Chondrocyte (in vitro differentiated cells): ENCODE results near the gene COL7A1. TPM values are rescaled to one million over a fixed set of nuclear protein-coding genes. Genes with fewer than 3 reads are reported as not detected.

Source experiments
- DNase-seq: peaks from one replicate; pipeline ENCODE4 v3.0.0; 2021; ENCODE audit warnings: mixed read lengths, low spot score
- H3K27ac Mint-ChIP-seq: one replicate; pipeline ENCODE4 v1.8.0; 2021; ENCODE audit warnings: mild to moderate bottlenecking, moderate library complexity, mixed read lengths; ENCODE audit not compliant: unreplicated experiment
- H3K27me3 Mint-ChIP-seq: 2 replicates; pipeline ENCODE4 v1.8.0; 2021; ENCODE audit warnings: low read depth, mixed read lengths
- H3K36me3 Mint-ChIP-seq: 2 replicates; pipeline ENCODE4 v1.8.0; 2021; ENCODE audit warnings: low read depth, mixed read lengths
- H3K4me1 Mint-ChIP-seq: 2 replicates; pipeline ENCODE4 v1.8.0; 2021; ENCODE audit warnings: low read depth, mild to moderate bottlenecking, mixed read lengths
- H3K4me3 Mint-ChIP-seq: one replicate; pipeline ENCODE4 v1.8.0; 2021; ENCODE audit warnings: mild to moderate bottlenecking, moderate library complexity, mixed read lengths; ENCODE audit not compliant: unreplicated experiment
- H3K9me3 Mint-ChIP-seq: 2 replicates; pipeline ENCODE4 v1.8.0; 2021; ENCODE audit warnings: low read depth, mixed read lengths
- total RNA-seq: library from RNA; stranded (reverse); gene quantifications from 3 replicates; pipeline ENCODE4 v1.2.1, GENCODE V29; 2021
- TF ChIP-seq, protein P1 (sequence below): fragments of 200-600 bp; sonication (generic); IDR thresholded peaks from 2 replicates; pipeline ENCODE4 v1.5.0; 2021; ENCODE audit warnings: antibody characterized with exemption, mild to moderate bottlenecking, moderate library complexity

Gene COL7A1
- total RNA-seq, 1 donor from 2014 or later, result 36.6 TPM

DNA sequence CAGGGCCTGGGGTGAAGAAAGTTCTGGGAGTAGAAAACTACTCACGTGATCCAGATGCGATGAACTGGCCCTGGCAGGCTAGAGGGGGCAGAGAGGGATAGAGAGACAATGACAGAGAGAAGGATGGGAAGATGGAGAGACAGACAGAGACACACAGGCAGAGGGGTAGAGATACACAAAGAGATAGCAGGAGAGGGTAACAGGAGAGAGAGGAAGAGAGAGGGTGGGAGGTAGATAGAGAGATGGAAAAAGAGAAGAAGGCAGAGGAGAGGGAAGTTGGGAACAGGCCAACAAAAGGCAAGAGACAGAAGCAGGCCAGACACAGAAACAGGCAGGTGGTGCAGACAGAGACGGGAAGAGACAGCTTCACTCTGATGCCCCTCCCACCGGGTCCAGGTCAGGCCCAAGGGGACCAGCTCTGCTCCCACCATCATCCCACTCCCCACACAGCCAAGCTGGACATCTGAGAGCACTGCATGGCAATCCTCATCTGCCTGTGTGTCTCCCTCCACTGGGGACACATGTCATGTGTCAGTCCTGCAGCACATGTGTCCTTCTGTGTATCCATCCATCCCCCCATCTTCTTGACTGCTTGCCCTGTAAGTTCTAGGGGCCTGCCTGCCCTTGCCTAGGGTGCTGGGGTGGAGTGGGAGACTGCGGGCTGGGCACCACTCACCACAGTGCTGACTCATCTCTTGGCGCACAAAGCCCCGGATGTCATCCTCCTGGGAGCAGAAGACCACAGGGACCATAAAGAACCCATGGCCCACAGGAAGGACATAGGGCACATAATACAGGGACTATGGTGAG is 29.3 kb downstream of the COL7A1 start:
- H3K9me3 Mint-ChIP-seq, result no peaks in the 10 kb centered on the region
- peaks cover 55% of the 10 kb centered on the region for H3K4me1 Mint-ChIP-seq
- DNase-seq, result no peak
- H3K4me3 Mint-ChIP-seq, result no peak overlapping the region
- TF ChIP-seq, protein P1, sequence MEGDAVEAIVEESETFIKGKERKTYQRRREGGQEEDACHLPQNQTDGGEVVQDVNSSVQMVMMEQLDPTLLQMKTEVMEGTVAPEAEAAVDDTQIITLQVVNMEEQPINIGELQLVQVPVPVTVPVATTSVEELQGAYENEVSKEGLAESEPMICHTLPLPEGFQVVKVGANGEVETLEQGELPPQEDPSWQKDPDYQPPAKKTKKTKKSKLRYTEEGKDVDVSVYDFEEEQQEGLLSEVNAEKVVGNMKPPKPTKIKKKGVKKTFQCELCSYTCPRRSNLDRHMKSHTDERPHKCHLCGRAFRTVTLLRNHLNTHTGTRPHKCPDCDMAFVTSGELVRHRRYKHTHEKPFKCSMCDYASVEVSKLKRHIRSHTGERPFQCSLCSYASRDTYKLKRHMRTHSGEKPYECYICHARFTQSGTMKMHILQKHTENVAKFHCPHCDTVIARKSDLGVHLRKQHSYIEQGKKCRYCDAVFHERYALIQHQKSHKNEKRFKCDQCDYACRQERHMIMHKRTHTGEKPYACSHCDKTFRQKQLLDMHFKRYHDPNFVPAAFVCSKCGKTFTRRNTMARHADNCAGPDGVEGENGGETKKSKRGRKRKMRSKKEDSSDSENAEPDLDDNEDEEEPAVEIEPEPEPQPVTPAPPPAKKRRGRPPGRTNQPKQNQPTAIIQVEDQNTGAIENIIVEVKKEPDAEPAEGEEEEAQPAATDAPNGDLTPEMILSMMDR, result no peak
- H3K27me3 Mint-ChIP-seq, result no peaks in the 10 kb centered on the region
- H3K36me3 Mint-ChIP-seq, result peaks cover 4% of the 10 kb centered on the region
- H3K27ac Mint-ChIP-seq, result peak overlapping the region; percentile 92

DNA sequence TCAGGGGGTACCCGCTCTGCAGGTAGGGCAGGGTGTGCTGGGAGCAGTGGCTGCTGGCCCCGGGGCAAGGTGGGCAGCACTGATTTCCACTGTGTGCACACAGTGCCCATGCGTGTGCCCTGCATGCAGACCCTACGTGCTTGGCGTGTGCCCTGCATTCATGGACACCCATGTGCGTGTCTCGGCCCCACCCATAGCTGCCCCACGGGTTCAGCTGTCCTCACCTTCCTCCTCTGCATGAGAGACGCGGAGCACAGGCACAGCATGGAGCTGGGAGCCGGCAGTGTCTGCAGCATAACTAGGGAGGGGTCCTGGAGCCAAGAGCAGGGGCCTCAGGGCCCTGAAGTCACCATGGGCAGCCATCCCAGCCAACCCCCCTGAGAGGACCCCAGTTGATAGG is 29.9 kb downstream of the COL7A1 start:
- Mint-ChIP-seq H3K36me3 (peaks cover 4% of the 10 kb centered on the region), H3K27me3 (no peaks in the 10 kb centered on the region), H3K4me3 (no peak overlapping the region), H3K27ac (peak overlapping the region; percentile 92), H3K4me1 (peaks cover 61% of the 10 kb centered on the region), H3K9me3 (no peaks in the 10 kb centered on the region)
- DNase-seq, result no peak
- TF ChIP-seq, protein P1, result no peak

DNA sequence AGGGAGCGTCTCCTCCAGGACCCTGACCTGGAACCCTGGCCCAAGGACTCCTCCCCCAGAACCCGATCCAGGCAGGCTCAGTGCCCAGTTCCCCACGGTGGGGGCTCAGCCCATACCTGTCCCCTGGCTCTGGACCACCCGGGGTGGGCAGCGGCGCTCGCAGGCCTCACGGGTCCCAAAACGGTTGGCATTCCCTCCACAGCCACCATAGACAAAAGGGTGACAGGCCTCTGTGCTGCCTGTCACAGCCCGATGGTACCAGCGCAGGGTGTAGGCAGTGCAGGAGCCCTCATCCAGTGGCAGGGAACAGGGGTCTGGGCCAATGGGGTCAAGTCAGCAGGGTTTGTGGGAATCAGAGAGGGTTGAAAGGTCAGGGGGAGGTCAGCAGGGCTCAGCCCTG is 30.5 kb downstream of the COL7A1 start:
- Mint-ChIP-seq H3K4me1 (peaks cover 66% of the 10 kb centered on the region), H3K36me3 (peaks cover 2% of the 10 kb centered on the region), H3K9me3 (no peaks in the 10 kb centered on the region), H3K27ac (peak overlapping the region; percentile 94), H3K27me3 (no peaks in the 10 kb centered on the region), H3K4me3 (no peak overlapping the region)
- DNase-seq, result no peak
- TF ChIP-seq, protein P1, result no peak

DNA sequence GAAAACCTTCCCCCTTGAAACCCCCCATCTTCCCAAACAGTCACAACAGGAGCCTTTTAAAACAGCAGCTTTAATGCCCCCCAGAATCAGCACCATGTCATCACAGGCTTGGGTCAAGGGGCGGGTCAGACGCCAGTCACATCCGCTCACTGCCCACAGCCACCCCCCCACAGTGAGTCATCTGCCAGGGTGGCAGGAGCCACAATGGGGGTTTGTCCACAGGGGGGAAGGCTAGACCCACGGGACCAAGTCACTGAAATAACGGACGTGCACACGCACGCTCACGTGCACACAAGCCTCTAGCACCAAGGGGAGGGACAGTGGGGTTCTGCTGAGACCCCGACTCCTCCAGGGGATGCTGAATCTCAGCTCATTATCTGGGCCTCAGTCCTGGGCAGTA is 31.1 kb downstream of the COL7A1 start:
- TF ChIP-seq, protein P1, result no peak
- peak overlapping the region; percentile 94 for H3K27ac Mint-ChIP-seq
- H3K36me3 Mint-ChIP-seq, result peaks cover 2% of the 10 kb centered on the region
- H3K9me3 Mint-ChIP-seq, result no peaks in the 10 kb centered on the region
- H3K4me3 Mint-ChIP-seq, result peak overlapping the region; percentile 13
- no peaks in the 10 kb centered on the region for H3K27me3 Mint-ChIP-seq
- H3K4me1 Mint-ChIP-seq, result peaks cover 72% of the 10 kb centered on the region
- no peak for DNase-seq

DNA sequence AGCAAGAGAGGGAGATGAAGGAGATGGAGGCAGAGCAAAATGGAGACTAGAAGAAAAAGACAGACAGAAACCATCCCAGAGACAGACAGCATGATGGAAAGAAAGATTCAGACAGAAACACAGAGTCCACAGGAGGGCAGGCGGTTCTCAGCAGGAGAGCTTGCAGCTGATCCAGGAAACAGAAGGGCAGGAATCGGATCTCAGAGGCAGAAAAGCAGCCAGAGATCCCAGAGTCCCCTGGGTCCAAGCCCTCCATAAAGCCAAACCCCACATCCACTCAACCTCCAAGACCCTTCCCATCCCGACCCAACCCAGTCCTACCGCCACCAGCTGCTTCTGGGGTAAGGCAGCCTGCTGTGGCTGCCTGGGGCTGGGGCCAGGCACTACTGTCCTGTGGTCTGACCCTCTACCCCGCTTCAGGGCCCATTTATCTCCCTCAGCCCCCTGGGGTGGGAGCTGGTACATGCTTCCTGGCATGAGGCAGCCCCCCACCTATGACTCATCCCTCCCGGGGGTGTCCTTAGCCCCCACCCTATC is 31.7 kb downstream of the COL7A1 start, which contains the start of gene UCN2:
TSS of gene UCN2 (minus strand) at position 400 of the 537 bp plus-strand sequence. CDS start 657 bp downstream, outside the sequence.
- no peaks in the 10 kb centered on the region for H3K9me3 Mint-ChIP-seq
- peak within 1 kb of the TSS; percentile 94 for H3K27ac Mint-ChIP-seq
- peak within 1 kb of the TSS; percentile 20 for H3K4me3 Mint-ChIP-seq
- peaks cover 78% of the 10 kb centered on the region for H3K4me1 Mint-ChIP-seq
- no peaks in the 10 kb centered on the region for H3K27me3 Mint-ChIP-seq
- no peak for DNase-seq
- TF ChIP-seq, protein P1, result peak; percentile 69
- peaks cover 2% of the 10 kb centered on the region for H3K36me3 Mint-ChIP-seq
